ENCODE results near the gene SMARCA5.
A peak's percentile ranks its signal among the peaks of the same experiment; 100 is the strongest.

The SMARCA5 gene

GRCh38 chr4:143554728-143555597, 41.5 kb downstream of the SMARCA5 start:
- Histone ChIP-seq H3K4me1 (ENCODE audit: control insufficient read depth, insufficient read depth, low read length) (peaks cover 5% of the 10 kb centered on the region), H3K36me3 (ENCODE audit: control insufficient read depth, insufficient read depth, low read length) (no peaks in the 10 kb centered on the region), H3K27me3 (ENCODE audit: control insufficient read depth, insufficient read depth, low read length) (no peaks in the 10 kb centered on the region), H3K9me3 (ENCODE audit: control insufficient read depth, low read length) (no peaks in the 10 kb centered on the region), H3K4me3 (ENCODE audit: low read length) (no peak overlapping the region), H3K9ac (ENCODE audit: low read length) (no peak overlapping the region)

DNA sequence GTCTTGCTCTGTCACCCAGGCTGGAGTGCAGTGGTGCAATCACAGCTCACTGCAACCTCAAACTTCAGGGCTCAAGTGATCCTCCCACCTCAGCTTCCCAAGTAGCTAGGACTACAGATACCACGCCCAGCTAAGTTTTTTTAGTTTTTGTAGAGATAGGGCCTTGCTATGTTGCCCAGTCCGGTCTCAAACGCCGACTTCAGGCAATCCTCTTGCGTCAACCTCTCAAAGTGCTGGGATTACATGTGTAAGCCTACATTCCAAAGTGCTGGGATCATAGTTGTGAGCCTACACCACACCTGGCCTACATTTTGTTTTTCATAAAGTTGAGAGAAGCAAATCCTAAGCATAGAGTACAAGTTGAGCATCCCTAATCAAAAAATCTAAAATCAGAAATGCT, 42.2 kb downstream of the SMARCA5 start:
- no peak overlapping the region for H3K9ac ChIP-seq (ENCODE audit: low read length)
- H3K9me3 ChIP-seq (ENCODE audit: control insufficient read depth, low read length) = no peaks in the 10 kb centered on the region
- H3K4me3 ChIP-seq (ENCODE audit: low read length) = no peak overlapping the region
- no peaks in the 10 kb centered on the region for H3K27me3 ChIP-seq (ENCODE audit: control insufficient read depth, insufficient read depth, low read length)
- no peaks in the 10 kb centered on the region for H3K36me3 ChIP-seq (ENCODE audit: control insufficient read depth, insufficient read depth, low read length)
- H3K4me1 ChIP-seq (ENCODE audit: control insufficient read depth, insufficient read depth, low read length) = peaks cover 5% of the 10 kb centered on the region

DNA sequence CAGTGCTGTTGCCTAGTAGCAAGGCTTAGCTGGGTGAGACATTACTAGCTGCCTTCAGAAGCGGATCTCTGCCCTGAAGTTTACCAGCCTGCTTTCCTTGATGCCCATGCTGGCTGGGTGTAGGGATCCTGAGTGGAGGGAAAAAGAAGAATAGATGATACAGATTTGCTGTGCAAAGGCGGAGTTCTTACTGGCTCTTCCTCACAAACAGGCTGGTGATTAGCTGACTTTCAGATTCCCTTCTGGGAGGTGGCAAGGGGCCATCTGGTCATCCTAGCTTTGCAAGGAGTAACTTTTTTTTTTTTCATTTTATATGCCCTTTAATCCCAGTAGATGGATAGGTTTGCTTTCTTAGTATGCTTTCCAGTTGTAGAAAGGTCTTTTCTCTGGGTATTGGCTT, 44.8 kb downstream of the SMARCA5 start:
- no peaks in the 10 kb centered on the region for H3K27me3 ChIP-seq (ENCODE audit: control insufficient read depth, insufficient read depth, low read length)
- H3K4me3 ChIP-seq (ENCODE audit: low read length) = no peak overlapping the region

GRCh38 chr4:143558823-143559756, 45.6 kb downstream of the SMARCA5 start:
- H3K36me3 ChIP-seq (ENCODE audit: control insufficient read depth, insufficient read depth, low read length) = no peaks in the 10 kb centered on the region
- H3K4me3 ChIP-seq (ENCODE audit: low read length) = peak overlapping the region; percentile 52
- no peaks in the 10 kb centered on the region for H3K9me3 ChIP-seq (ENCODE audit: control insufficient read depth, low read length)
- no peaks in the 10 kb centered on the region for H3K27me3 ChIP-seq (ENCODE audit: control insufficient read depth, insufficient read depth, low read length)
- peaks cover 5% of the 10 kb centered on the region for H3K4me1 ChIP-seq (ENCODE audit: control insufficient read depth, insufficient read depth, low read length)
- H3K9ac ChIP-seq (ENCODE audit: low read length) = peak overlapping the region; percentile 65

More for the DNA sequence above, 44.8 kb downstream of the SMARCA5 start:
- peaks cover 5% of the 10 kb centered on the region for H3K4me1 ChIP-seq (ENCODE audit: control insufficient read depth, insufficient read depth, low read length)
- H3K36me3 ChIP-seq (ENCODE audit: control insufficient read depth, insufficient read depth, low read length) = no peaks in the 10 kb centered on the region
- peak overlapping the region; percentile 65 for H3K9ac ChIP-seq (ENCODE audit: low read length)
- no peaks in the 10 kb centered on the region for H3K9me3 ChIP-seq (ENCODE audit: control insufficient read depth, low read length)

DNA sequence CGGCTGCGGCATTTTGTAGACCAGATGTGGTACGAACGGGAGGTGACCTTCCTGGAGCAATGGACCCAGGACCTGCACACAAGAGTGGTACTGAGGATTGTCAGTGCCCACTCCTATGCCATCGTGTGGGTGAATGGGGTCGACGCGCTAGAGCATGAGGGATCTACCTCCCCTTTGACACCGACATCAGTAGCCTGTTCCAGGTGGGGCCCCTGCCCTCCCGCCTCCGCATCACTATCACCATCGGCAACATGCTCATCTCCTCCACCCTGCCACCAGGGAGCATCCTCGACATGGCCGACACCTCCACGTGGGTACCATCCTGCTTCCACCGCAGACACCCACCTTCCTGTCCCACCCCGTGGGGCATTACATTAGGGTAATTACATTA, 46.2 kb downstream of the SMARCA5 start:
- no peaks in the 10 kb centered on the region for H3K27me3 ChIP-seq (ENCODE audit: control insufficient read depth, insufficient read depth, low read length)
- H3K36me3 ChIP-seq (ENCODE audit: control insufficient read depth, insufficient read depth, low read length) = no peaks in the 10 kb centered on the region
- peaks cover 5% of the 10 kb centered on the region for H3K4me1 ChIP-seq (ENCODE audit: control insufficient read depth, insufficient read depth, low read length)
- peak overlapping the region; percentile 65 for H3K9ac ChIP-seq (ENCODE audit: low read length)
- H3K9me3 ChIP-seq (ENCODE audit: control insufficient read depth, low read length) = no peaks in the 10 kb centered on the region
- H3K4me3 ChIP-seq (ENCODE audit: low read length) = peak overlapping the region; percentile 52

- Histone ChIP-seq H3K9ac (ENCODE audit: low read length) (no peak overlapping the region), H3K4me1 (ENCODE audit: control insufficient read depth, insufficient read depth, low read length) (peaks cover 5% of the 10 kb centered on the region), H3K4me3 (ENCODE audit: low read length) (no peak overlapping the region)
These were observed 51.0 kb downstream of the SMARCA5 start for GRCh38 chr4:143564472-143564871.

GRCh38 chr4:143575331-143575730, 61.8 kb downstream of the SMARCA5 start:
- Histone ChIP-seq H3K9me3 (ENCODE audit: control insufficient read depth, low read length) (no peaks in the 10 kb centered on the region), H3K4me3 (ENCODE audit: low read length) (no peak overlapping the region), H3K36me3 (ENCODE audit: control insufficient read depth, insufficient read depth, low read length) (no peaks in the 10 kb centered on the region), H3K4me1 (ENCODE audit: control insufficient read depth, insufficient read depth, low read length) (no peaks in the 10 kb centered on the region), H3K9ac (ENCODE audit: low read length) (no peak overlapping the region), H3K27me3 (ENCODE audit: control insufficient read depth, insufficient read depth, low read length) (no peaks in the 10 kb centered on the region)

More at GRCh38 chr4:143564472-143564871, 51.0 kb downstream of the SMARCA5 start:
- Histone ChIP-seq H3K36me3 (ENCODE audit: control insufficient read depth, insufficient read depth, low read length) (no peaks in the 10 kb centered on the region), H3K27me3 (ENCODE audit: control insufficient read depth, insufficient read depth, low read length) (no peaks in the 10 kb centered on the region), H3K9me3 (ENCODE audit: control insufficient read depth, low read length) (no peaks in the 10 kb centered on the region)

DNA sequence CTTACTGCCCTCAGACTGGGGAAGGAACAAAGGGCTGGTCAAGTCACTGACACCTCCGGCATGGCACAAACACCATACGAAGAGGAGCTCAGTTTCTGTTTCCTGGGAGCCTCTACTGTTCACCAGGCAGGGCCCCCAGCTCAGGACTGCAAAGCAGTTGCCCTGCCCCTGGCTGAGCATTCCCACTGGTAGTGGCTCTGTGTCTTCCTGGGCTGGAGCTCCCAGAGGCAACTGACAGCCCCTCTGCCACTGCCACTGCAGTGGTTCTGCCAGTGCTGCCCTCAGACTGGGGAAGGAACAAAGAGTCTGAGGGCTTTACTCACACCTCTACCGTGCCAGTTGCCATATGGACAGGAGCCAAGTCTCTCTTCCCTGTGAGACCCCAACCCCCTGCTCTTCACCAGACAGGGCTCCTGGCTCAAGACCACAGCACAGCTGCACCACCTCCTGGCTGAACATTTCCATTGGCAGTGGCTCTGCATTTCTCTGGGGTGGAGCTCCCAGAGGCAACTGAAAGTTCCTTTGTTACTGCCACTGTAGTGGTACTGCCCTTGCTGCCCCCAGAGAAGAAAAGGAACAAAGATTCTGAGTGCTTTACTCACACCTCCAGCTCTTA, 67.9 kb downstream of the SMARCA5 start:
- no peak overlapping the region for H3K4me3 ChIP-seq (ENCODE audit: low read length)
- H3K36me3 ChIP-seq (ENCODE audit: control insufficient read depth, insufficient read depth, low read length) = no peaks in the 10 kb centered on the region
- no peaks in the 10 kb centered on the region for H3K4me1 ChIP-seq (ENCODE audit: control insufficient read depth, insufficient read depth, low read length)
- no peaks in the 10 kb centered on the region for H3K27me3 ChIP-seq (ENCODE audit: control insufficient read depth, insufficient read depth, low read length)
- H3K9ac ChIP-seq (ENCODE audit: low read length) = no peak overlapping the region
- H3K9me3 ChIP-seq (ENCODE audit: control insufficient read depth, low read length) = no peaks in the 10 kb centered on the region

- Histone ChIP-seq H3K9me3 (ENCODE audit: control insufficient read depth, low read length) (no peaks in the 10 kb centered on the region), H3K4me1 (ENCODE audit: control insufficient read depth, insufficient read depth, low read length) (no peaks in the 10 kb centered on the region), H3K27me3 (ENCODE audit: control insufficient read depth, insufficient read depth, low read length) (no peaks in the 10 kb centered on the region), H3K4me3 (ENCODE audit: low read length) (no peak overlapping the region), H3K9ac (ENCODE audit: low read length) (no peak overlapping the region), H3K36me3 (ENCODE audit: control insufficient read depth, insufficient read depth, low read length) (no peaks in the 10 kb centered on the region)
These were observed 72.0 kb downstream of the SMARCA5 start for GRCh38 chr4:143585548-143585947.

DNA sequence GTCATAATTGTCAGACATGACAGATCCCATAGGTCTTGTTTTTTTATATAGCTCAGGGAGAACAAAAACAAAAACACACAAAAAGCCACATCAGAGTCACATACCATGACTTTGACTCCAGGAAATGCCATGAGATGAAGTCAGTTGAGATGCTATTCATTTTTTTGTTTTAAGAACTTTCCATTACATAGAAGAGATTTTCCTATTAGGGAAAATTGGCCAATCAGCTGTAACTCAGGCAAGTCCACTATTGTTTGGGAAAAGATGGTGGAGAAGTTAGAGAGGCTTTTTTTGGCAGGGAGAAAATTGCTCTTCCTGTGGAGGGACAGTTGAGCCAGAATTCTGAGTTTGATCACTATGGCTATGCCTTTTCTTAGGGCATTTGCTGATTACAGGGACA, 72.6 kb downstream of the SMARCA5 start:
- no peak overlapping the region for H3K9ac ChIP-seq (ENCODE audit: low read length)
- H3K36me3 ChIP-seq (ENCODE audit: control insufficient read depth, insufficient read depth, low read length) = no peaks in the 10 kb centered on the region
- no peaks in the 10 kb centered on the region for H3K4me1 ChIP-seq (ENCODE audit: control insufficient read depth, insufficient read depth, low read length)
- H3K27me3 ChIP-seq (ENCODE audit: control insufficient read depth, insufficient read depth, low read length) = no peaks in the 10 kb centered on the region
- H3K4me3 ChIP-seq (ENCODE audit: low read length) = no peak overlapping the region
- no peaks in the 10 kb centered on the region for H3K9me3 ChIP-seq (ENCODE audit: control insufficient read depth, low read length)

- no peaks in the 10 kb centered on the region for H3K9me3 ChIP-seq (ENCODE audit: control insufficient read depth, low read length)
- no peaks in the 10 kb centered on the region for H3K36me3 ChIP-seq (ENCODE audit: control insufficient read depth, insufficient read depth, low read length)
- no peak overlapping the region for H3K4me3 ChIP-seq (ENCODE audit: low read length)
- H3K4me1 ChIP-seq (ENCODE audit: control insufficient read depth, insufficient read depth, low read length) = no peaks in the 10 kb centered on the region
- no peak overlapping the region for H3K9ac ChIP-seq (ENCODE audit: low read length)
- H3K27me3 ChIP-seq (ENCODE audit: control insufficient read depth, insufficient read depth, low read length) = no peaks in the 10 kb centered on the region
These were observed 74.2 kb downstream of the SMARCA5 start for GRCh38 chr4:143587703-143588102.

GRCh38 chr4:143597276-143597675, 83.8 kb downstream of the SMARCA5 start:
- Histone ChIP-seq H3K4me1 (ENCODE audit: control insufficient read depth, insufficient read depth, low read length) (no peaks in the 10 kb centered on the region), H3K27me3 (ENCODE audit: control insufficient read depth, insufficient read depth, low read length) (no peaks in the 10 kb centered on the region), H3K9ac (ENCODE audit: low read length) (no peak overlapping the region), H3K4me3 (ENCODE audit: low read length) (no peak overlapping the region), H3K36me3 (ENCODE audit: control insufficient read depth, insufficient read depth, low read length) (no peaks in the 10 kb centered on the region), H3K9me3 (ENCODE audit: control insufficient read depth, low read length) (no peaks in the 10 kb centered on the region)

All from mucosa of stomach (tissue), 1 donor.